Endothelial cell of umbilical vein (primary cell): Measurements from ENCODE around the gene SORCS2. TPM values are rescaled to one million over a fixed set of nuclear protein-coding genes. Genes with fewer than 3 reads are reported as not detected.

Source experiments
- BruUV-seq: library from RNA; stranded (reverse); fragments of 400-500 nt; replicated peaks from 2 replicates; lab custom pipeline; 2021; lab: Mats Ljungman, UMichigan
- CTCF ChIA-PET: fragments of 300-600, 350-600 bp; sonication (Branson Sonifier 250); formaldehyde crosslinking; loops from one replicate; lab custom pipeline; 2021; ENCODE audit warnings: antibody characterized with exemption, inconsistent platforms; lab: Charles Lee
- POLR2A ChIA-PET: fragments of 300-600, 350-600 bp; sonication (Branson Sonifier 250); formaldehyde crosslinking; loops from one replicate; lab custom pipeline; 2021; ENCODE audit warnings: antibody characterized with exemption, inconsistent platforms; lab: Charles Lee
- DNase-seq: peaks from one replicate; pipeline ENCODE4 v3.0.0-alpha.2; 2011; ENCODE audit warnings: low read depth, low spot score
- FAIRE-seq: peaks from 2 replicates; lab custom pipeline; 2011; peaks lifted over from hg19 to GRCh38; lab: Jason Lieb, UNC
- H2AFZ ChIP-seq: 2 replicates; pipeline ENCODE4 v1.6.0; 2012; ENCODE audit warnings: low read depth, low read length, control low read depth, inconsistent platforms
- H3K27ac ChIP-seq: 2 replicates; pipeline ENCODE4 v1.5.1; 2011; ENCODE audit warnings: low read depth, mild to moderate bottlenecking, control low read depth, low read length, moderate library complexity; ENCODE audit not compliant: insufficient read depth
- H3K27me3 ChIP-seq, 2 experiments: 2 replicates each; pipeline versions ENCODE4 v1.6.0 to v1.6.1; 2011; ENCODE audit warnings: low read length in 2 of 2, mixed read lengths in 1 of 2; ENCODE audit not compliant: control insufficient read depth in 2 of 2, insufficient read depth in 2 of 2
- H3K36me3 ChIP-seq, 2 experiments: 2 replicates in 1 of 2; 3 replicates in 1 of 2; pipeline ENCODE4 v1.5.1; 2011; ENCODE audit warnings: low read length in 2 of 2, mild to moderate bottlenecking in 1 of 2, moderate library complexity in 1 of 2; ENCODE audit not compliant: control insufficient read depth in 2 of 2, insufficient read depth in 2 of 2; ENCODE audit errors: extremely low read depth in 1 of 2
- H3K4me1 ChIP-seq: 3 replicates; pipeline ENCODE4 v1.5.1; 2011; ENCODE audit warnings: mild to moderate bottlenecking, low read length; ENCODE audit not compliant: control insufficient read depth, insufficient read depth; ENCODE audit errors: extremely low read depth
- H3K4me2 ChIP-seq: 2 replicates; pipeline ENCODE4 v1.6.1; 2011; ENCODE audit warnings: low read length, control low read depth, mixed read lengths; ENCODE audit not compliant: insufficient read depth
- H3K4me3 ChIP-seq, 3 experiments: fragments of 200-600 bp in 1 of 3; sonication (generic), shearing (Covaris generic) in 1 of 3; replicated peaks in 1 of 3; 2 replicates each; pipeline ENCODE4 v1.5.1; 2011 to 2016; ENCODE audit warnings: control low read depth in 3 of 3, low read length in 3 of 3, mild to moderate bottlenecking in 2 of 3, inconsistent platforms in 1 of 3, low read depth in 1 of 3, moderate library complexity in 1 of 3; ENCODE audit not compliant: insufficient read depth in 1 of 3
- H3K79me2 ChIP-seq: 2 replicates; pipeline ENCODE4 v1.6.0; 2012; ENCODE audit warnings: low read length, inconsistent platforms; ENCODE audit not compliant: control insufficient read depth, insufficient read depth
- H3K9ac ChIP-seq: replicated peaks from 2 replicates; pipeline ENCODE3; 2011; ENCODE audit warnings: low read length, control low read depth; ENCODE audit not compliant: insufficient read depth; ENCODE audit errors: extremely low read depth
- H3K9me1 ChIP-seq: replicated peaks from 3 replicates; pipeline ENCODE4 v1.6.0; 2011; ENCODE audit warnings: mild to moderate bottlenecking, low read length; ENCODE audit not compliant: control insufficient read depth, insufficient read depth; ENCODE audit errors: extremely low read depth
- H3K9me3 ChIP-seq: replicated peaks from 2 replicates; pipeline ENCODE4 v1.5.1; 2012; ENCODE audit warnings: low read length, inconsistent platforms; ENCODE audit not compliant: control insufficient read depth, insufficient read depth
- H4K20me1 ChIP-seq: replicated peaks from 2 replicates; pipeline ENCODE3; 2011; ENCODE audit warnings: mild to moderate bottlenecking, low read length; ENCODE audit not compliant: control insufficient read depth, insufficient read depth; ENCODE audit errors: extremely low read depth
- CTCF ChIP-seq, 2 donors: IDR thresholded peaks; 1 replicate in 1 of 2; 2 replicates in 1 of 2; pipeline ENCODE4 v1.5.1; 2011; ENCODE audit warnings: low read length in 2 of 2, mild to moderate bottlenecking in 2 of 2, moderate library complexity in 2 of 2, control low read depth in 1 of 2, inconsistent platforms in 1 of 2, low read depth in 1 of 2; ENCODE audit not compliant: insufficient read depth in 1 of 2; ENCODE audit errors: extremely low read depth in 1 of 2
- EZH2 ChIP-seq: IDR thresholded peaks from 2 replicates; pipeline ENCODE4 v1.6.1; 2012; ENCODE audit warnings: borderline replicate concordance, low read depth, mild to moderate bottlenecking, moderate library complexity, low read length, inconsistent platforms; ENCODE audit not compliant: severe bottlenecking
- FOS ChIP-seq: IDR thresholded peaks from 2 replicates; pipeline ENCODE4 v1.6.1; 2011; ENCODE audit warnings: mild to moderate bottlenecking, low read length, moderate library complexity, borderline replicate concordance; ENCODE audit not compliant: insufficient read depth
- GATA2 ChIP-seq: IDR thresholded peaks from 2 replicates; pipeline ENCODE4 v1.7.0; 2011; ENCODE audit warnings: low read depth, mild to moderate bottlenecking, moderate library complexity, mixed read lengths, low read length; ENCODE audit not compliant: insufficient read length, insufficient read depth
- JUN ChIP-seq: IDR thresholded peaks from 2 replicates; pipeline ENCODE4 v1.6.1; 2011; ENCODE audit warnings: borderline replicate concordance, low read depth; ENCODE audit not compliant: insufficient read length, insufficient read depth
- MAX ChIP-seq: IDR thresholded peaks from 2 replicates; pipeline ENCODE4 v1.6.1; 2011; ENCODE audit not compliant: insufficient read depth, insufficient read length
- MYC ChIP-seq: IDR thresholded peaks from one replicate; pipeline ENCODE4 v1.6.1; 2011; ENCODE audit warnings: mild to moderate bottlenecking, low read depth, low read length
- POLR2A ChIP-seq: IDR thresholded peaks from 2 replicates; pipeline ENCODE4 v1.6.1; 2012; ENCODE audit warnings: low read depth, mild to moderate bottlenecking, control low read depth, low read length
- dilution Hi-C: fragments of 300-500 bp; cut with MboI; formaldehyde crosslinking; loops from one replicate; pipeline ENCODE4 v1.15.0; 2019; ENCODE audit warnings: low sequenced_read_pairs; ENCODE audit not compliant: extremely low pct_ligation_motif_present
- intact Hi-C: fragments of 100-400 bp; cut with micrococcal nuclease; formaldehyde crosslinking; loops from one replicate; pipeline ENCODE4 v1.10.0; 2022
- polyA plus RNA-seq, 4 experiments: library from polyadenylated mRNA; depleted of rRNA in 3 of 4; stranded (reverse) in 3 of 4; unstranded in 1 of 4; fragments of >200 nt; gene quantifications; 2 replicates each; pipeline versions ENCODE4 v1.2.1 to v1.2.3, GENCODE V29; 2011 to 2012; ENCODE audit warnings: missing spikeins in 1 of 4
- total RNA-seq: library from RNA; stranded (reverse); gene quantifications from 2 replicates; pipeline ENCODE4 v1.2.3, GENCODE V29; 2021

SORCS2 gene
- total and polyA plus RNA-seq, 2 donors (not counting 3 experiments of a cell fraction or from before 2014, with no cell fraction given): not detected

GRCh38 chr4:7244751-7245320 lies 52.5 kb downstream of the SORCS2 start:
- Histone ChIP-seq H3K4me3 (no peak overlapping the region), H3K36me3 (no peaks in the 10 kb centered on the region), H3K27me3 (no peaks in the 10 kb centered on the region), H3K4me1 (no peaks in the 10 kb centered on the region), H3K9me1 (no peaks in the 10 kb centered on the region), H2AFZ (no peak overlapping the region), H4K20me1 (no peaks in the 10 kb centered on the region), H3K79me2 (no peaks in the 10 kb centered on the region), H3K27ac (no peak overlapping the region), H3K9me3 (no peaks in the 10 kb centered on the region), H3K4me2 (no peak overlapping the region), H3K9ac (no peak overlapping the region)
- no peak for DNase-seq
- CTCF ChIA-PET: no interaction called here
- no peak for FAIRE-seq
- intact Hi-C loops: no loop called here
- dilution Hi-C loops: no loop called here
- TF ChIP-seq POLR2A: no peak
- no peak for TF ChIP-seq GATA2
- TF ChIP-seq MYC: no peak
- TF ChIP-seq JUN: no peak
- no peak for TF ChIP-seq MAX
- no peak for TF ChIP-seq CTCF (IDR thresholded peaks at IDR 0.05; ENCODE audit: extremely low read depth in 1 of 2, insufficient read depth in 1 of 2, low read depth in 1 of 2, low read length in 2 of 2)
- no peak for TF ChIP-seq FOS
- TF ChIP-seq EZH2: no peak
- BruUV-seq: no TSS peak
- POLR2A ChIA-PET: no interaction called here
